Measurements from ENCODE around the gene UPF3B. TPM values are rescaled to one million over a fixed set of nuclear protein-coding genes. Genes with fewer than 3 reads are reported as not detected.
A peak's percentile ranks its signal among the peaks of the same experiment; 100 is the strongest.

UPF3B gene
- total and polyA plus RNA-seq, 9 of the 15 experiments (the other 6 are each of a cell fraction or from before 2014, with no cell fraction given), result 17.6 to 57.0 (median 32.3) TPM

- no peak for TF ChIP-seq PCBP1 (IDR thresholded peaks at IDR 0.05; ENCODE audit: low read depth, low read length, poor library complexity, severe bottlenecking)
- TF ChIP-seq ZNF12 (CRISPR knock-in tag; IDR thresholded peaks at IDR 0.05), result no peak
- TF ChIP-seq RBM17 (IDR thresholded peaks at IDR 0.05; ENCODE audit: borderline replicate concordance, low read depth, low read length), result no peak
- no peak for TF ChIP-seq CHCHD3 (CRISPR knock-in tag; IDR thresholded peaks at IDR 0.05)
- TF ChIP-seq ZNF778 (CRISPR knock-in tag; IDR thresholded peaks at IDR 0.05), result no peak
- TF ChIP-seq ZNF274 (IDR thresholded peaks at IDR 0.05; ENCODE audit: borderline replicate concordance, low read depth, low read length), result no peak
- TF ChIP-seq ZNF133 (CRISPR knock-in tag; IDR thresholded peaks at IDR 0.05), result no peak
- TF ChIP-seq SP2 (IDR thresholded peaks at IDR 0.05; ENCODE audit: extremely low read depth, low read depth, low read length, poor library complexity, severe bottlenecking), result no peak
- TF ChIP-seq SMARCE1 (IDR thresholded peaks at IDR 0.05), result 0 out of 2 replicates have a peak, but pooled peaks have one; percentile 39
- TF ChIP-seq ZNF263 (CRISPR knock-in tag; IDR thresholded peaks at IDR 0.05; ENCODE audit: borderline replicate concordance), result no peak
- peak; percentile 70 for TF ChIP-seq RBBP5 (IDR thresholded peaks at IDR 0.05; ENCODE audit: borderline replicate concordance, insufficient read depth, low read length, poor library complexity, severe bottlenecking)
- no peak for TF ChIP-seq GMEB1 (CRISPR knock-in tag; IDR thresholded peaks at IDR 0.05)
- TF ChIP-seq DDX20 (tag; IDR thresholded peaks at IDR 0.05; ENCODE audit: low read depth), result no peak
- TF ChIP-seq PHF20 (IDR thresholded peaks at IDR 0.05; ENCODE audit: partially characterized antibody), result peak; percentile 40
- no peak for TF ChIP-seq ILK (tag; IDR thresholded peaks at IDR 0.05; ENCODE audit: borderline replicate concordance, low read depth)
- TF ChIP-seq SMAD3 (CRISPR knock-in tag; conservative IDR thresholded peaks at IDR 0.05), result no peak
- TF ChIP-seq PTTG1 (tag; IDR thresholded peaks at IDR 0.05; ENCODE audit: low read depth), result no peak
- no peak for TF ChIP-seq HOXB6 (CRISPR knock-in tag; IDR thresholded peaks at IDR 0.05; ENCODE audit: borderline replicate concordance)
- no peak for TF ChIP-seq POU5F1 (IDR thresholded peaks at IDR 0.05; ENCODE audit: borderline replicate concordance, low read depth, low read length, partially characterized antibody)
- 0 out of 2 replicates have a peak, but pooled peaks have one; percentile 1 for TF ChIP-seq TEAD4 (IDR thresholded peaks at IDR 0.05; ENCODE audit: low read length)
- no peak for TF ChIP-seq TEAD4 (CRISPR knock-in tag; IDR thresholded peaks at IDR 0.05; ENCODE audit: borderline replicate concordance)
- peak; percentile 84 to 88 for TF ChIP-seq E2F6 (IDR thresholded peaks at IDR 0.05; ENCODE audit: borderline replicate concordance in 1 of 2, extremely low read depth in 1 of 2, insufficient read depth in 1 of 2, insufficient read length in 1 of 2, low read depth in 1 of 2, low read length in 1 of 2, poor library complexity in 1 of 2, severe bottlenecking in 1 of 2)
- no peak for TF ChIP-seq KHSRP (IDR thresholded peaks at IDR 0.05)
- no peak for TF ChIP-seq KAT8 (IDR thresholded peaks at IDR 0.05; ENCODE audit: low read depth)
- no peak for TF ChIP-seq JUNB (CRISPR knock-in tag; conservative IDR thresholded peaks at IDR 0.05)
These were observed at the start of gene UPF3B (continued) for GRCh38 chrX:119852382-119853353.
